Inferior parietal cortex (tissue), 1 donor: ENCODE data around the gene C3AR1.
A peak's percentile ranks its signal among the peaks of the same experiment; 100 is the strongest.
"Not testable (repeated sequence)": the region's sequence is repeated elsewhere in the genome, so short reads cannot be mapped to it uniquely, and the experiment has no call there.

ENCODE experiments used
- DNase-seq: peaks from one replicate; pipeline ENCODE4 v3.0.0-alpha.2; 2016; ENCODE audit errors: extremely low spot score

The C3AR1 gene

GRCh38 chr12:8028267-8028666, 37.9 kb downstream of the C3AR1 start:
- no peak for DNase-seq

- DNase-seq = no peak
Observed at GRCh38 chr12:8027856-8028255, 38.3 kb downstream of the C3AR1 start.

- peak; percentile 100 for DNase-seq
Observed at GRCh38 chr12:8026291-8026900, 39.8 kb downstream of the C3AR1 start.

GRCh38 chr12:8018666-8019581, 47.2 kb downstream of the C3AR1 start:
- no peak for DNase-seq

GRCh38 chr12:8018213-8018612, 47.9 kb downstream of the C3AR1 start:
- DNase-seq = not testable (repeated sequence)

GRCh38 chr12:8014836-8015235, 51.3 kb downstream of the C3AR1 start:
- DNase-seq = no peak

- DNase-seq = no peak
Observed at GRCh38 chr12:8012651-8013309, 53.4 kb downstream of the C3AR1 start.

- no peak for DNase-seq
Observed at GRCh38 chr12:8011331-8011730, 54.8 kb downstream of the C3AR1 start.
